Prostate gland (tissue), 2 donors: ENCODE data around the gene CAPN6. TPM values are rescaled to one million over a fixed set of nuclear protein-coding genes. Genes with fewer than 3 reads are reported as not detected.

Source experiments
- DNase-seq: peaks from one replicate; pipeline ENCODE4 v3.0.0-alpha.2; 2019; ENCODE audit warnings: low spot score
- H3K27ac ChIP-seq, 2 donors: fragments of 200-600 bp; sonication (generic); 2 replicates each; pipeline ENCODE4 v1.5.1; 2017 to 2019
- H3K27me3 ChIP-seq: fragments of 200-600 bp; sonication (generic); replicated peaks from 2 replicates; pipeline ENCODE4 v1.5.1; 2019; ENCODE audit not compliant: insufficient read depth
- H3K36me3 ChIP-seq, 2 donors: fragments of 200-600 bp; sonication (generic); 1 replicate in 1 of 2; 2 replicates in 1 of 2; pipeline versions ENCODE4 v1.5.1 to v1.8.1; 2017 to 2019
- H3K4me1 ChIP-seq: fragments of 200-600 bp; sonication (generic); replicated peaks from 2 replicates; pipeline ENCODE4 v1.5.1; 2019
- H3K4me3 ChIP-seq, 2 donors: fragments of 200-600 bp; sonication (generic); 2 replicates each; pipeline ENCODE4 v1.5.1; 2017 to 2019
- H3K9me3 ChIP-seq: fragments of 200-600 bp; sonication (generic); 2 replicates; pipeline ENCODE4 v1.5.1; 2017
- POLR2A ChIP-seq: fragments of 450-650 bp; IDR thresholded peaks from one replicate; pipeline ENCODE4 v1.6.1; 2016; ENCODE audit warnings: antibody characterized with exemption, mild to moderate bottlenecking
- POLR2AphosphoS5 ChIP-seq: sonication (generic); formaldehyde crosslinking; IDR thresholded peaks from one replicate; pipeline ENCODE4 v1.6.1; 2017; ENCODE audit warnings: antibody characterized with exemption
- WGBS: methylation state at CpG from one replicate; pipeline ENCODE4 v1.1.5; 2018; 5-methylcytosine and 5-hydroxymethylcytosine counted together
- intact Hi-C: fragments of 100-400 bp; cut with DNase I; formaldehyde crosslinking; loops from one replicate; pipeline ENCODE4 v1.14.2; 2022
- total RNA-seq, 2 donors: library from RNA; depleted of rRNA; stranded (reverse); fragments of >200 nt; gene quantifications; one replicate each; pipeline ENCODE4 v1.1.0, GENCODE V29; 2016
- TF ChIP-seq, protein P1 (sequence below), 4 experiments: fragments of 200-600 bp in 2 of 4; fragments of 450-650 bp in 2 of 4; sonication (generic) in 2 of 4; IDR thresholded peaks; 1 replicate in 3 of 4; 2 replicates in 1 of 4; pipeline ENCODE4 v1.5.1; 2016 to 2019; ENCODE audit warnings: antibody characterized with exemption in 4 of 4, mild to moderate bottlenecking in 2 of 4, moderate library complexity in 2 of 4

CAPN6 gene
- total RNA-seq, 2 donors from 2014 or later: 0.50 to 7.8 TPM

DNA sequence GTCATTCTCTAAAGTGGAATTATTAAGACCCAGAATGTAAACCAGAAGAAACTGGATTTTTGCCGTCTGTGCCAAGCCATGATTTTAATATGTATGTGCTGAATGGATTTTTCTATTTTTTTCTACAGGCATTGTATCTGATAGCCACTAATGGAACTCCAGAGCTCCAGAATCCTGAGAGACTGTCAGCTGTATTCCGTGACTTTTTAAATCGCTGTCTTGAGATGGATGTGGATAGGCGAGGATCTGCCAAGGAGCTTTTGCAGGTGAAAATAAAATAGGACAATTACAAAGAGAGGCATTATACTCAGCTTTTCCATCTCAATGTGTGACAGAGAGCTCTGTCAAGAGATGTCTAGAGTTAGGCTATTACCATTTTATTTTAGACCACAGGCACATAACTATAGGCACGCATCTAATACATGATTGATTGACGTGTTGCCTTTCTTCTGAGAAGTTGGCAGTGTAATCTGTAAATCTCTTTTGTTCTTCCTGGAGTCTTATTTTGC lies 53.9 kb downstream of the CAPN6 start:
- no peaks in the 10 kb centered on the region for H3K4me1 ChIP-seq
- no peak overlapping the region for H3K27ac ChIP-seq
- H3K9me3 ChIP-seq: no peaks in the 10 kb centered on the region
- intact Hi-C loops: no loop called here
- TF ChIP-seq POLR2AphosphoS5 (no peak), POLR2A (no peak)
- TF ChIP-seq, protein P1, sequence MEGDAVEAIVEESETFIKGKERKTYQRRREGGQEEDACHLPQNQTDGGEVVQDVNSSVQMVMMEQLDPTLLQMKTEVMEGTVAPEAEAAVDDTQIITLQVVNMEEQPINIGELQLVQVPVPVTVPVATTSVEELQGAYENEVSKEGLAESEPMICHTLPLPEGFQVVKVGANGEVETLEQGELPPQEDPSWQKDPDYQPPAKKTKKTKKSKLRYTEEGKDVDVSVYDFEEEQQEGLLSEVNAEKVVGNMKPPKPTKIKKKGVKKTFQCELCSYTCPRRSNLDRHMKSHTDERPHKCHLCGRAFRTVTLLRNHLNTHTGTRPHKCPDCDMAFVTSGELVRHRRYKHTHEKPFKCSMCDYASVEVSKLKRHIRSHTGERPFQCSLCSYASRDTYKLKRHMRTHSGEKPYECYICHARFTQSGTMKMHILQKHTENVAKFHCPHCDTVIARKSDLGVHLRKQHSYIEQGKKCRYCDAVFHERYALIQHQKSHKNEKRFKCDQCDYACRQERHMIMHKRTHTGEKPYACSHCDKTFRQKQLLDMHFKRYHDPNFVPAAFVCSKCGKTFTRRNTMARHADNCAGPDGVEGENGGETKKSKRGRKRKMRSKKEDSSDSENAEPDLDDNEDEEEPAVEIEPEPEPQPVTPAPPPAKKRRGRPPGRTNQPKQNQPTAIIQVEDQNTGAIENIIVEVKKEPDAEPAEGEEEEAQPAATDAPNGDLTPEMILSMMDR (IDR thresholded peaks at IDR 0.05): no peak
- H3K27me3 ChIP-seq: no peaks in the 10 kb centered on the region
- no peaks in the 10 kb centered on the region for H3K36me3 ChIP-seq
- no peak for DNase-seq
- 97% methylated on average over 6 of the region's 6 CpGs for WGBS
- H3K4me3 ChIP-seq: no peak overlapping the region

DNA sequence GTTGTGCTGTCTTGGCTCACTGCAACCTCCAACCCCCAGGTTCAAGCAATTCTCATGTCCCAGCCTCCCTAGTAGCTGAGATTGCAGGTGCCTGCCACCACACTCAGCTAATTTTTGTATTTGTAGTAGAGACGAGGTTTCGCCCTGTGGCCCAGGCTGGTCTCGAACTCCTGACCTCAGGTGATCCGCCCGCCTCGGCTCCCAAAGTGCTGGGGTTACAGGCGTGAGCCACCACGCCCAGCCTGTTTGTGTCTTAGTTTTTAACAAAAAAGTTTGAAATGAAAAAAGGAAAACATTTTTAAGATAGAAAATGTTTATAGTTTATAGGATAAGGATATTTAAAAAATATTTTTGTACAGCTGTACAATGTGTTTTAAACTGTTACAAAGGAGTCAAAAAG lies 62.4 kb downstream of the CAPN6 start:
- intact Hi-C loops: no loop called here
- WGBS: 94% methylated on average over 8 of the region's 8 CpGs
- Histone ChIP-seq H3K27me3 (no peaks in the 10 kb centered on the region), H3K36me3 (no peaks in the 10 kb centered on the region), H3K9me3 (no peaks in the 10 kb centered on the region), H3K4me3 (no peak overlapping the region), H3K27ac (no peak overlapping the region), H3K4me1 (no peaks in the 10 kb centered on the region)
- TF ChIP-seq POLR2AphosphoS5: no peak
- TF ChIP-seq, protein P1 (IDR thresholded peaks at IDR 0.05): no peak
- no peak for TF ChIP-seq POLR2A
- no peak for DNase-seq

DNA sequence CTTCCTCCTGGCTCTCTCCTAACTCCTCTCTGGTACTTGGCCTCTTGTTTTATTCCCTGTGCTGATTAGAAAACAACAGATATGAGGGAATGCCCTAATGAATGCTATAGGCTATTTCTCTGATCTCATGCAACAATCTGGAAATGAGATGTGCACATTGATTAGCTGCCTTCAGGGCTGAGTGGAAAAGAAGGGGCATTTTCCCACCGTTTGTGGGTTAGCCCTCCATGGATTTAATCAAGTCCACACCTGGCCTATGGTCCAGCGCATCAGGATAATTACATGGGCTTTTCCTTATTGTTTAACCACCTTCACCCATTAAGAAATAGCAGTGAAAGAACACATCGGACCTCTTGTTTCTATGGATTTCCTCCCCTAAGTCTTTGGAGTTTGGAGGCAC lies 70.0 kb downstream of the CAPN6 start:
- no peak for DNase-seq
- Histone ChIP-seq H3K27me3 (no peaks in the 10 kb centered on the region), H3K9me3 (no peaks in the 10 kb centered on the region), H3K27ac (no peak overlapping the region), H3K36me3 (no peaks in the 10 kb centered on the region), H3K4me3 (no peak overlapping the region), H3K4me1 (no peaks in the 10 kb centered on the region)
- intact Hi-C loops: no loop called here
- TF ChIP-seq, protein P1 (IDR thresholded peaks at IDR 0.05): no peak
- no peak for TF ChIP-seq POLR2A
- TF ChIP-seq POLR2AphosphoS5: no peak
- WGBS: 67% methylated on average over 3 of the region's 3 CpGs

DNA sequence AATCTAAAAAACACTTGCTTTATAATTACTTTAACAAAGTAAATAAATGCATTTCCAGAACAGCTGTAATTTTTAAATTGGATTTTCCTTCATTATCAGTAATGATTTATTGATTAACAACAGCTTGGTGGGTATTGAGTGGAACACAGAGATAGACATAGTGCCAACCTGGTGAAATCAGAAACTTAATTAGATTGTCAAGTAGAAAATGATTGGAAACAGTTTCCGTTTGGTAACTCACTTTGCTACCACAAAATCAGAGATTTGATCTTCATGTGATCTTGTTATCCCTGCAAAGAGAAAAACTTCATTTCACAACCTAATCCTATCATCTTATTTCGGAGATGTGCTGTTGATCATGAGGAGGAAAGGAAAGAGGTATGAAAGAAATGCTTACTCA lies 70.8 kb downstream of the CAPN6 start:
- WGBS: 71% methylated on average over 2 of the region's 2 CpGs
- H3K9me3 ChIP-seq: no peaks in the 10 kb centered on the region

More for the DNA sequence above, 70.8 kb downstream of the CAPN6 start:
- intact Hi-C loops: no loop called here
- H3K27me3 ChIP-seq: no peaks in the 10 kb centered on the region
- no peaks in the 10 kb centered on the region for H3K36me3 ChIP-seq
- H3K4me3 ChIP-seq: no peak overlapping the region
- no peaks in the 10 kb centered on the region for H3K4me1 ChIP-seq
- TF ChIP-seq POLR2A: no peak
- TF ChIP-seq, protein P1 (IDR thresholded peaks at IDR 0.05): no peak
- TF ChIP-seq POLR2AphosphoS5: no peak
- DNase-seq: no peak
- no peak overlapping the region for H3K27ac ChIP-seq

Other genes with a start within 250 kb of the CAPN6 start
- 10 to 100 TPM in 1 of 2 donors, 1 to 10 TPM in 1; 6.7 to 12.5 TPM for gene PAK3, start 174.3 kb downstream of the CAPN6 start, total RNA-seq
- gene DCX, start 141.7 kb upstream of the CAPN6 start, total RNA-seq: under 1 TPM in 1 of 2 donors, not detected in 1; 0.17 TPM
- gene SERTM2, start 241.2 kb upstream of the CAPN6 start, total RNA-seq: 10 to 100 TPM in 1 of 2 donors, under 1 TPM in 1; 0.05 to 10.7 TPM